ENCODE measurements around the gene TTC14.
"Not testable (repeated sequence)": the region's sequence is repeated elsewhere in the genome, so short reads cannot be mapped to it uniquely, and the experiment has no call there.

TTC14 gene, protein sequence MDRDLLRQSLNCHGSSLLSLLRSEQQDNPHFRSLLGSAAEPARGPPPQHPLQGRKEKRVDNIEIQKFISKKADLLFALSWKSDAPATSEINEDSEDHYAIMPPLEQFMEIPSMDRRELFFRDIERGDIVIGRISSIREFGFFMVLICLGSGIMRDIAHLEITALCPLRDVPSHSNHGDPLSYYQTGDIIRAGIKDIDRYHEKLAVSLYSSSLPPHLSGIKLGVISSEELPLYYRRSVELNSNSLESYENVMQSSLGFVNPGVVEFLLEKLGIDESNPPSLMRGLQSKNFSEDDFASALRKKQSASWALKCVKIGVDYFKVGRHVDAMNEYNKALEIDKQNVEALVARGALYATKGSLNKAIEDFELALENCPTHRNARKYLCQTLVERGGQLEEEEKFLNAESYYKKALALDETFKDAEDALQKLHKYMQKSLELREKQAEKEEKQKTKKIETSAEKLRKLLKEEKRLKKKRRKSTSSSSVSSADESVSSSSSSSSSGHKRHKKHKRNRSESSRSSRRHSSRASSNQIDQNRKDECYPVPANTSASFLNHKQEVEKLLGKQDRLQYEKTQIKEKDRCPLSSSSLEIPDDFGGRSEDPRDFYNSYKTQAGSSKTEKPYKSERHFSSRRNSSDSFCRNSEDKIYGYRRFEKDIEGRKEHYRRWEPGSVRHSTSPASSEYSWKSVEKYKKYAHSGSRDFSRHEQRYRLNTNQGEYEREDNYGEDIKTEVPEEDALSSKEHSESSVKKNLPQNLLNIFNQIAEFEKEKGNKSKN
- total RNA-seq: 58.1 to 313 (median 186) reads per million in 3 experiments

DNA sequence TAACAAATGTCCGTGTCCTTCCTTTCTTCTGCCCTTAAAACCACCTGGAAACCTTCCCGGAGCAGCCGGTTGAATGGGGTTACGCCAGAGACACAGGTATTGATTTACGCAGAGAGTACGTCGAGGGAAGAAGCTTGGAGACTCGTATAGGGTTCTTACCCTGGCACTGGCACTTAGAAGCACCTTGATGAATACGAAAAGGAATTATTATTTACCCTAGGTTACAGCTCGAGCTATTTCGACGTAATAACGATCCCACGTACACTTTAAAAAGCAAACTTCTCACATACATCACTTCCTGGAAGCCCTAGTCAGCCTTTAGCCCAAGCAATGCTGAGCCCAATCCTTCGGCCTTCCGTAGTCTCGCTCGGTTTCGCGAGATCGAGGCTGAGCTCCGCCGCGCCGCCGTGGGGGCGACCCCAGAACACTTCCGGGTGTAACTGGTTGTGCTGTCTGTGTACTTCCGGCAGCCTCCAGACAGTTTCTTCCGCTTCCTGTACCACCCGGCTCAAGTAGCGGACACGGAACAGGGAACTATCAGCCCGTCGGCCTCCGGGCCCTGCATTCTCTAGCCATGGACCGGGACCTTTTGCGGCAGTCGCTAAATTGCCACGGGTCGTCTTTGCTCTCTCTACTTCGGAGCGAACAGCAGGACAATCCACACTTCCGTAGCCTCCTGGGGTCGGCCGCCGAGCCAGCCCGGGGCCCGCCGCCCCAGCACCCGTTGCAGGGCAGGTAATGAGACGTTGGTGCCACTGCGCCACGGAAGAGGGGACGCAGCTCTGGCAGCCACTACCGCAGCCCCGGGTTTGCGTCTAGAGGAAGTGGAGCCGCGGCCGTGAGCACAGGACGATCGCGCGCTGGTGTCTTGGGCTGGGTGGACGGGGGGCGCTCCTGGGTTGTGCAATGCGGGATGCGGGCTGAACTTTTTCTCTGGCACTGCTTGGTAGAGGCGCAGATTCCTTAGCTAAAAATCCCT, at the start of gene TTC14:
TTC14 (plus strand) TSS at position 476 of the 979 bp plus-strand sequence; CDS start at position 575, 99 bp downstream.
- peak; percentile 92 for DNase-seq

DNA sequence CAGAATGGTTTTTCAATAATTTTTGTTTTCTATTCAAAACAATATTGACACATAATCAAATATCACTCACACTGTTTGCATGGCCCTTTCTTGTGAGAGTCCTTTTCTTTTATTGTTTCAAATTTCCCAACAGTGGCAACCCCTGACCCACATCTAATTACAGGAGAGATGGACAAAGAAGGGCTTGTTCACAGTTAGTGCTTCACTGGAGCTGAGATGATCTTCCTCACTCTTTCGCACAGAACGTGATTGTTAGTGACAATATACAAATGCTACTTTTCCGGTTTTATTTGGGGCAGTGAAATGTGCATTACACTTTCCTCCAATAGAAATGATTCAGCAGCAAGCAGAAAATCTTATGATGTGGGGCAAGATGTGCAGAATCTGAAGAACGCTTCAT, 38.6 kb upstream of the TTC14 start:
- no peak for DNase-seq

DNA sequence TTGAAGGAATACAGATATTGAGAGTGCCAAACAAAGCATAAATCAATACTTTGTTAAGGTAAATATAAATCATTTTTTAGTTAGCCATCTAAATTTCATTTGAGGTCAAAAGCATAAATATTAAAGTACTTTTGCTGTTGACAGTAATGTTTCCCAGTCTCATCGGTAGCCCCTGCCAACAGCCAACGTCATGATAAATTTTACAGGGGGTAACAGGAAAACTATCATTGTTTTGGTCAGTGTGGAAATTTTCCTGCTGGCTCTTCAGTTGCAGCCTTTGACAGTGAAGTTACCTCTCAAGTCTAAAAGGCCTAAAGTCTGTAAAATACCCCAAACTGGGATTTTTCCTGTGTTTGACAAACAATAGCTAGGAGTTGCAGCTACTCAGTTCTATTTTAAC, 37.3 kb upstream of the TTC14 start:
- no peak for DNase-seq

DNA sequence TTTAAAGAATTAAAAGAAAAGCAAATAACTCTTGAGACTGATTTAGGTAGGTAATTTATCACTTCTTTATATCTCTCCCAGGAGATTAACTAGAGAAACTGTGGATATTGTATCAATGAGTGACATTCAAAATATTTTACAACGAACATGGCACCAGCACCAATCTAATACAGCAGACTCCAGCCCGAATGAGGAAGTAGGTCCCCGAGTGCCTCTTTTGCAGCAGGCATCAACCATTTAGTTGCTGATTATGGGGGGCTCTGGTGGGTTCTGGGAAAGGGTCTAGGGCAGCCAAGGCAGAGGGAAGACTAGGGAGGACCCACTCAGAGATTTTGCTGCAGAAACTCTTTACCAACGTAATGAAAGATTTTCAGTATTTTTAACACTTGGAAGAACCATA, 31.7 kb upstream of the TTC14 start:
- no peak for DNase-seq

DNA sequence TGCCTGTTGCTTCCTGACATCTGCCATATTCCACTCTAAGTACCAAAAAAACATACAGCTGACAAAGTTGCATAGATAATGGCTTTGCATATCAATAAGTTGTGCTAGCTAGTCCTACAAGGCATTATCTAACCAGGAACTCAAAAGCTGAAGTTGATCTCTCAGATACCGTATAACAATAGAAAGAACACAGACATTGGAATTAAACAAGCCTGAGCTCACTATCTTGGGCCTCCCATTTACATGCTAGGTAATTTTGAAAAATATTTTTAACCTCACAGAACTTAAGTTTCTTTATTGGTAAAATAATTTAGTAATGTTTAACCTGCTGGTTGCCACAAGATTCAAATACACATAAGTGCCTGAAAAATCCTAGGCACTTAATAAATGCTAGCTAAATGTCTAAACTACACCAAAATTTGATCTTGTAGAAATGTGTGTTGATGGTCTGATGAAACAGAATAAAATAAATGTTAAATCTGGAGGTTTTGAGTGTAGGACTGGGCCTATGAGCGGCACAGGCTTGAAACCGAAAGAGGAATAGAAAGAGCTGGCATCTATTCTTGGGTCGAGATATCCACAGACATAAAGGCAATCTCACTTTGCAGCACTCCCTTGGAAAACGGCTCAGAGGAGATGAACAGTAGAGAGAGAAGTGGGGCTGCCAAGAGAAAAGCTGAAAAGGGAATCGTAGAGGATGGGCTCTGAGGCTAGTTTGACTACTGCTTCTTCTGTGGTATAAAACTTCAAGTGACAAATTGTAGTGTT, 29.9 kb upstream of the TTC14 start:
- DNase-seq: no peak

DNA sequence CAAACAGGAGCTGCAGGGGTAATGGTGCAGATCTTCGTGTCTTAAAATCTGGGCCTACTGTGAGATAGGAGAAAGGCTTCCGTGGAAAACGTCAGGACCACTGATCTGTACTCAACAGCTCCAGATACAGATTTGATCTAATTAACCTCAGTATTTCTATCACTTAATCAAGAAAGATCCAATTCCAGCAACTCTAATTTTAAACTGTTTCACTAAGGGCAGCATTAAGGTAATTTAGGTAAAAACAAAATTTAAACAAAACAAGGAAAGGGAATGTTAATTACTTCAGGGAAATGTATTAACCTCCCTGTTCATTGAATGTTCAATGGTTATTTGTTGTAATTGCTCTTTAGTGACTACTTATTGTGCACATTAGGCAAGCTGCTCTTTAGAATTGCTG, 26.4 kb upstream of the TTC14 start:
- no peak for DNase-seq

DNA sequence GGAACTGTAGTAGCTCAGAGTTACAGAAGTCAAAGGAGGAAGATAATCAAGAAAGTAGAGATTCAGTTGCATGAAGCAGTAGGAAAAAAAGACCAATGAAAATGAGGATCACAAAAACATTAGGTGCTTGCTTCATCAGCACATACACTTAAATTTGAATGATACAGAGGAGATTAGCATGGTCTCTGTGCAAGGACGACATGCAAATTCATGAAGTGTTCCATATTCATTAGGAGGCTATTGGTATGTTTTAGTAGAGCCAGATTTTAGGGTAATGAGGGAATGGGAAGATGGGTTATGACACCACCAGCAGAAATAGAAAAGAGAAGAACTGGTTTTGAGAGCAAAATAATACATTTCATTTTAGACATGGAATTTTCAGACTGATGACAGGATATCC, 21.0 kb upstream of the TTC14 start:
- DNase-seq: no peak

DNA sequence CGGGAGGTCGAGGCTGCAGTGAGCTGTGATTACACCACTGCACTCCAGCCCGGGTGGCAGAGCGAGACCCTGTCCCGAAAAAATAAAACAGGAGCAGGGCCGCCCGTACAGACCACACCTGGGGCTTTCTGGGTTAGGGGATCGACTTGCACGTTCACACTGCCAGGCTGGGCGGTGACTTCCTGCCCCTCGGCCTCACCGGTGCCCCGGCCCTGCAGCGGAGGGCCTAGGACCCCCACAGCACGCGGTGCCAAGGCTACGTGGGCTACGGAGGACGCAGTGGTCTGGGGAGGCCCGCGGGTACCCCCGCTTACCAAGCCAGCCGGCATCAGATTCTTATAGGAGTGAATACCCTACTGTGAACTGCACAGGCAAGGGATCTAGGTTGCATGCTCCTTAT, 11.6 kb upstream of the TTC14 start:
- DNase-seq: no peak

DNA sequence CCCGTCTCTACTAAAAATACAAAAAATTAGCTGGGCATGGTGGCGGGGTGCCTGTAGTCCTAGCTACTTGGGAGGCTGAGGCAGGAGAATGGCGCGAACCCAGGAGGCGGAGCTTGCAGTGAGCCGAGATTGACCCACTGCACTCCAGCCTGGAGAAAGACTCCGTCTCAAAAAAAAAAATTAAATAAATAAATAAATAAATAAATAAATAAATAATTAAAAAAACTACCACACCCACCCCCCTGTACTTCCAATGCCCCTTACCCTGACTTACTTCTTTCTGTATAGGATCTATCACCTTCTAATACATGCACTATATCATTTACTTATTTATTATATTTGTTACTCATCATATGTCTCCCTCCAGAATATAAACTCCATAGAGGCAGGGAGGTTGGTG, 8.3 kb upstream of the TTC14 start:
- not testable (repeated sequence) for DNase-seq

DNA sequence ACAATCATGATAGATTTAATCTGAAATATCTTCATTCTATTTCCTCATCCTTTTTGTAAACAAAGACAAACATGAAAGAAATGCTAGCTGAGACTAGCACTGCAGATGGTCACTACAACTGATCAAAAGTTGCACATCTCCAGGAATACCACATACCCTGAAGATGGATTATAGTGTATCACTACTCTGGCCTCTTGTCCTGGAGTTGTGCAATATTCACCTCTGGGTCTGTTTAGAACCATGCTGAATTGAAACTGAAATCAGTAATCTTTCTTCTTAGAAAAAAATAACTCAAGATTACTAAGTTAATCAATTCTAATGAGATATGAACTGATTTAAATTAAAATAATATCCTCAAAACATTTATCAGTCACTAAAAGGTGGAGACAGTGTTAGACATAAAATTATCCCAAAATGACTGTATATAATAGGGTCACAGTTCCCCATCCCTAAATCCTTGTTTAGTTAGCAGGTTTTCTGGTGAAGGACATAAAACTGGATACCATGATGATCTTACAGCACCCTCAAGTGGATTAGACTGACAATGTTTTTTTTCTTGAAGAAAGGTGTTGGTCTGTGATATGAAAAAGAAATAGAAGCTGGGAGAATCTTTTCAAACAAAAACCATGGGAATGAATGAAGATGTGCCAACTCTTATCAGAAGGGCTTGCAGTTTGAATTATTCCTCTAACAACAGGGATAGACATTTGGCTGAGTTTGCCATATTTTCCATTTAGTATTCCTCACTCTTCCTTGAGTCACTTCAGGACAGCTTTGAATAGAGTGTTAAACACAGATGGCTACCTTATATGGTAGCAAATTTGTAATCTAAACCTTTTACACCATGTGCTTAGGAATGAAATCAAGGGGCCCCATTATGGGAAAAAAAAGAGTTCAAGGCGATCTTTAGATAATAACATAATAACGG, 7.1 kb upstream of the TTC14 start:
- no peak for DNase-seq

DNA sequence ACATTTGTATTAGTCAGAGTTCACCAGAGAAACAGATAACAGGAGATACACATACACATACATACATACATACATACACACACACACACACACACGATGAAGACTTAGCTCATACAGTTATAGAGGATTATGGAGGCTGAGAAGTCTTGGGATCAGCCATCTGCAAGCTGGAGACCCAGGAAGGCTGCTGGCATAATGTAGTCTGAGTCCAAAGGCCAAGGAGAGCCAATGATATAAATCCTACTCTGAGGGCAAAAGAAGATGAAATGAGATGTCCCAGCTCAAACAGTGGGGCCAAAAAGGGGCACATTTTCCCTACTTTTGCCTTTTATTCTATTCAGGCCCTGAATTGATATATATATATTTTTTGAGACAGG, 6.4 kb upstream of the TTC14 start:
- DNase-seq: no peak

DNA sequence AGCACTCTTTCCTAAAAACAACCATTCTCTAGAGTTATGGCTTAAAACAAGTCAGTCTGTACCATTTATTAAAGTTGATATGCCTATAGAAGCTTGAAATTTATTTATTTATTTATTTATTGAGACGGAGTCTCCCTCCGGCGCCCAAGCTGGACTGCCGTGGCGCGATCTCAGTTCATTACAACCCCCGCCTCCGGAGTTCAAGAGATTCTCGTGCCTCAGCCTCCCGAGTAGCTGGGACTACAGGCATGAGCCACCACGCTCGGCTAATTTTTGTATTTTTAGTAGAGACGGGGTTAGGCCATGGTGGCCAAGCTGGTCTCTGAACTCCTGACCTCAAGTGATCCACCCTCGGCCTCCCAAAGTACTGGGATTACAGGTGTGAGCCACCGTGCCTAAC, 1.5 kb upstream of the TTC14 start:
- DNase-seq: no peak

DNA sequence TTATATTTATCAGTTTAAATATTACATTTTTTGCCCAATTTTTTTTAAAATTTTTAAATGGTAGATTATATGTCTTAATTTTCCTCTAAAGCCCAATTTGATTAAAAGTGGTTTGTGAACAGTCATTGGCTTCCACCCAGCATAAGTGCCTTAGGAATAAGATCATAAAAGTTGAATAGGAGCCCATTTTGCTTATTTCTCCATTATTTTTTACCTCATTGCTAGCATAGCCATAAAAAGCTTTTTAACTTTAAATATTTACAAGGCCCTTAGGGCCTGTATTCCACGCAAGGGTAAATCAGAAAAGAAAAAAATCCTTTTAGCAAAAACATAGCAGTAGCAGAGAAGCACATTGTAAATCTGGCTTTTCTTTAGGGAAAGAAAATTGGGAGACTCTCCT, 9.0 kb downstream of the TTC14 start:
- no peak for DNase-seq

DNA sequence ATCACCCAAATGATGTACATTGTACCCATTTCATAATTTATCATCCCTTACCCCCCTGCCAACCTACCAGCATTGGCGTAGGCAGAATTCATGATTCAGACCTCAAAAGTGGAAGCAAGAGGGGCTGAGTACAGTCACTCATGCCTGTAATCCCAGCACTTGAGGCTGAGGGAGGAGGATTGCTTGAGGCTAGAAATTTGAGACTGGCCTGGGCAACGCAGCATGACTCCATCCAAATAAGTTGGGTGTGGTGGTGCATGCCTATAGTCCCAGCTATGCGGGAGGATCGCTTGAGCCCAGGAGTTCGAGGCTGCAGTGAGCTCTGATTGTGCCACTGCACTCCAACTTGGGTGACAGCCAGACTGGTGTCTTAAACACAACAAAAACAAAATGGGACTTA, 10.4 kb downstream of the TTC14 start:
- DNase-seq: no peak

DNA sequence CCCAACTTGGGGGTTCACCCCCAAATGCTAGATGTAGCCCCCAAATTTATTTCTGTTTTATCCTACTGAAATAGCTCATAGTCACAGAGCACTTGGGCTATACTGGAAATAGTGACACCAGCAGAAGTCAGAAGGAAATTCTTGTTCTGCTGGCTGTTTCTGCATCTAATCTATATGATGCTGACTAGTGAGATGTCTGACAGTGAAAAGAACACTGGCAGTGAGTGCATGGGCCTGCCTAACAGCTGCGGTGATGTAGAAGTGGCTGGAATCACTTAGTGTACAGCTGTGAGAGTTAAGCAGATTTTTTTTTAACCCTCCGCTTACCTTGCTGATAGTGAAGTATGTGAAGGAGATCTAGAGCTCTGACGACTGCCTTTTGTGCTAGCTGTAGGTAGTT, 14.0 kb downstream of the TTC14 start:
- no peak for DNase-seq

DNA sequence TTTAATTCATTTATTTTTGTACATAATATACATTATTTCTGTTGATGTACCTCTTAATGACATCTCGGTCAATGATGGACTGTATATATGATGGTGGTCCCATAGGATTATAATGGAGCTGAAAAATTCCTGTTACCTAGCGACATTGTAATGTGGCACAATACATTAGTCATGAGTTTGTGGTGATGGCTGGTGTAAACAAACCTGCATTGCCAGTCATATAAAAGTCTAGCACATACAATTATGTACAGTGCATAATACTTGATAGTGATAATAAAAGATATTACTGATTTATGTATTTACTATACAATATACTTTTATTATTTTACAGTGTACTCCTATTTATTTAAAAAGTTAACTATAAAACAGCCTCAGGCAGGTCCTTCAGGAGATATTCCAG, 15.1 kb downstream of the TTC14 start:
- no peak for DNase-seq

DNA sequence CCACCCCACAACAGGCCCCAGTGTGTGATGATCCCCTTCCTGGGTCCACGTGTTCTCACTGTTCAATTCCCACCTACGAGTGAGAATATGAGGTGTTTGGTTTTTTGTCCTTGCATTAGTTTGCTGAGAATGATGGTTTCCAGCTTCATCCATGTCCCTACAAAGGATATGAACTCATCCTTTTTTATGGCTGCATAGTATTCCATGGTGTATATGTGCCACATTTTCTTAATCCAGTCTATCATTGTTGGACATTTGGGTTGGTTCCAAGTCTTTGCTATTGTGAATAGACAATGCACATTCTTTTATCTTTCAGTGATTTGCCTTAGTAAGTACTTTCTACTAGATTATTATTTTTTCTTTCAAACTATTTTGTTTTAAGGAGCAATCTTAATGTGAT, 16.6 kb downstream of the TTC14 start:
- not testable (repeated sequence) for DNase-seq

DNA sequence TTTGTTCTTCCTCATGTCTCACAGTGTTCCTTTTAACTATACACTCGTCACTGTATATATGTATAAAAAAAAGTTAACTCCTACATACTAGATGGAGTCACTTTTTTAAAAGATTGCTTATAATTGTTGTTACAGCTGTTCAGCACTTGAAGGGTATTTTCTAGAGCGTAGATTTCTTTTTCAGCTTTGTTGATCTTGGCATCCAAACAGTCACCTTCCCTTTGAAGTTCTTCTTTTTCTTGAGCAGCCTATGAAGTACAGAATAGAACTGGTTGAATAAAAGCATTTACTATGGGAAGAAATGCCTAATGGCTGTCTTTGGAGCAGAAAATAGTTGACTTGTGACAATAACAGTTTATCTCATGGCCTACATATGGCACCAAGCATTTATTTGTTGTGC, 17.8 kb downstream of the TTC14 start:
- no peak for DNase-seq

DNA sequence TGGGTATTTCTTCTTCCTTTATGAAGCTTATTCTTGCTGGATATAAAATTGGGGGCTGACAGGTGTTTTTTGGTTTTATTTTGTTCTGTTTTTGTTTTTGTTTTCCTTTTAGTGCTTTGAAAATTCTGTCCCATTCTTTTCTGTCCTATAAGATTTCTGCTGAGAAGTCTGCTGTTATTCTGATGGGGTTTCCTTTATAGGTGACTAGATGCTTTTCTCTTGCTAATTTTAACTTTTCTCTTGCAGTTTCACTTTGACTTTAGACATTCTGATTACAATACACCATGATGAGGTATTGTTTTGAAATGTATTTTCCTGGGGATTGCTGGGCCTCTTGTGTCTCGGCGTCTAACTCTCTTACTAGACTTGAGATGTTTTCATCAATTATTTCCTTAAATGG, 22.8 kb downstream of the TTC14 start:
- no peak for DNase-seq

DNA sequence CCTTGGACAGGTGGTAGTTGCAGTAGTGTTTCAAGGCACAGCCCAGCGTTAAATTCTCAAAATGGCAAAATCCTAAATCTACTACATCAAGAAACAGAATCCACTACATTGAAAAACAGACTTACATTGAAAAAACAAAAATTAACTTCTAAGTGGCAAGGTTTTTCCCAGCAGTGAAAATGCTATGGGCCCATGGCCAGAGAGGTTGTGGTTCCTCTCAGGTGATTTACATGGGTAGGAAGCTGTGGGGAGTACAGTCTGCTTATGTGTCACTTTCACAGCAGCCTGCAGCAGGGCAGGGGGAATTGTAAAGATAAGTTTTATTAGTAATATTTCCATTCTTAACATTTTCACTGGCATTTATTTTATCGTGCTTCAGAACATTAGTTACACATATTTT, 24.9 kb downstream of the TTC14 start:
- DNase-seq: no peak

DNA sequence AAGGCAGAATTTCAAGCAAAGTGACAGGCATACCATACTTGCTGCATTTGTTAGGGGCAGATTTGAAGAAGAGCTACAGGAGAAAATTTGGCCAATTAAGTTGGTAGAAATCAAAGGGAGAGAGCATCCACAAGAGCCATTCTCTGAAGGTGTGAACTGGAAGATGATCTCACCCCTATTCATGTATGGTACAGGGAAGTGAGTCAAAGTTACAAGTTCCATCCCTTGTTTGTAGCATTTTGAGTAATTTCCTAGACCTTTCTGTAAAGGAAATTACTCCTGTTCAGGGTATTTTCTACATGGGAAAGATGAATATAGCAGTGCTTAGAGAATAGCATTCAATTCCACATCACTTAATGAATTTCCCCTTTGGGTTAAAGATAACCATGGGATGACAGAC, 28.4 kb downstream of the TTC14 start:
- no peak for DNase-seq
